ENCODE measurements around the gene LRRC32. TPM values are rescaled to one million over a fixed set of nuclear protein-coding genes. Genes with fewer than 3 reads are reported as not detected.

Gene LRRC32
- total RNA-seq = 13.0 and 13.5 TPM in 2 replicates

GRCh38 chr11:76670485-76671236 is at the start of gene LRRC32:
Gene LRRC32, minus strand, starts transcription at chr11:76670747. Its CDS starts 4,793 bp downstream, at chr11:76665954.

Other genes with a start within 250 kb of the LRRC32 start
- gene EMSY, start 225.7 kb downstream of the LRRC32 start, total RNA-seq = 26.0 and 28.4 TPM in 2 replicates
- 18.2 and 19.5 TPM in 2 replicates for gene TSKU, start 112.6 kb upstream of the LRRC32 start, total RNA-seq
- gene ACER3, start 190.2 kb upstream of the LRRC32 start, total RNA-seq = 12.3 and 12.8 TPM in 2 replicates

Data from articular chondrocyte of knee joint (primary cell).